Ascending aorta (tissue), 2 donors: ENCODE data around the gene YPEL1. TPM values are rescaled to one million over a fixed set of nuclear protein-coding genes. Genes with fewer than 3 reads are reported as not detected.

Source experiments
- DNase-seq, 2 donors: peaks; one replicate each; pipeline ENCODE4 v3.0.0-alpha.2; 2019; ENCODE audit warnings: low spot score in 2 of 2
- H3K27ac ChIP-seq, 2 donors: fragments of 200-600 bp; sonication (generic); one replicate each; pipeline ENCODE4 v1.5.1; 2016 to 2017; ENCODE audit warnings: mild to moderate bottlenecking in 1 of 2
- H3K27me3 ChIP-seq: fragments of 200-600 bp; sonication (generic); one replicate; pipeline ENCODE4 v1.5.1; 2017
- H3K36me3 ChIP-seq, 2 donors: fragments of 200-600 bp; sonication (generic); one replicate each; pipeline ENCODE4 v1.5.1; 2016
- H3K4me1 ChIP-seq, 2 donors: fragments of 200-600 bp; sonication (generic); one replicate each; pipeline ENCODE4 v1.5.1; 2016 to 2017; ENCODE audit warnings: mild to moderate bottlenecking in 1 of 2
- H3K4me3 ChIP-seq, 2 donors: fragments of 200-600 bp; sonication (generic); one replicate each; pipeline ENCODE4 v1.5.1; 2016 to 2017; ENCODE audit warnings: mild to moderate bottlenecking in 1 of 2
- H3K9me3 ChIP-seq, 2 donors: fragments of 200-600 bp; sonication (generic); one replicate each; pipeline ENCODE4 v1.5.1; 2016
- intact Hi-C: fragments of 100-400 bp; cut with DNase I; formaldehyde crosslinking; loops from one replicate; pipeline ENCODE4 v1.15.1; 2023
- total RNA-seq: library from RNA; depleted of rRNA; stranded (reverse); fragments of >200 nt; gene quantifications from one replicate; pipeline ENCODE4 v1.1.0, GENCODE V29; 2016
- TF ChIP-seq, protein P1 (sequence below), 3 experiments: fragments of 200-600 bp in 2 of 3; fragments of 450-650 bp in 1 of 3; sonication (generic) in 2 of 3; IDR thresholded peaks; one replicate each; pipeline ENCODE4 v1.5.1; 2016 to 2019; ENCODE audit warnings: antibody characterized with exemption in 3 of 3, mild to moderate bottlenecking in 1 of 3, moderate library complexity in 1 of 3

The YPEL1 gene
- total RNA-seq, 1 donor from 2014 or later, result 1.1 TPM

DNA sequence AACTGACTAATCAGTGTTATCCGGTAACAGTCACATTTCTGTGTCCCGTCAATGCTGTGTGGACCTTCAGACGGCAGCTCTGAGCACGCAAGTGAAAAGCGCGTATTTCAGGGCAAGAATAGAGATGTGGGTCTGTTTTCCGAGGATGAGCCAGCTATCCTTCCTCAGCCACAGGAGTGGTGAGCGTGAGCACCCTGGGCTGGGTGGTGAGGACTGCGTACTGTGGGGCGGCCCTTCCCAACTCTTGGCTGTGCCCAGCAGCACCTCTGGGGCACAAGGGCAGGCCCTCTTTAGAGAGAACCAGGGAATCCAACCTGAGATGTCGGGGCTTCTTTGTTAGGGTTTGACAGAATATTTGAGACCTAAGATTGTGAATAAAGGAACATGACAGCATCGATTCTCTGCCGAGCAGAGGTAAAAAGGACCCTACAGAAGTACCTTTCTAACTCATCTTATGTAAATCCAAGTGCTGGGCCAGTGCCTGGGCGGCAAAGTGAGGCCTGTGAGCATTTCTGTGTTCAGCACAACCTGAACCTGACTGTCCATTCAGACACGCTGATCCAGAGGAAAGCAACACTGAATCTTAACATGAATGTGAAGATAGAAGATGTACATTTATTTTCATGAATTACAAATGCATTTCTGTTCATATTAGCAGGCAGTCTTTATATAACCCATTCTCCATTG, 26.5 kb upstream of the YPEL1 start:
- intact Hi-C loops, result no loop called here
- H3K36me3 ChIP-seq, result peaks cover 61 to 70% of the 10 kb centered on the region in 2 donors

DNA sequence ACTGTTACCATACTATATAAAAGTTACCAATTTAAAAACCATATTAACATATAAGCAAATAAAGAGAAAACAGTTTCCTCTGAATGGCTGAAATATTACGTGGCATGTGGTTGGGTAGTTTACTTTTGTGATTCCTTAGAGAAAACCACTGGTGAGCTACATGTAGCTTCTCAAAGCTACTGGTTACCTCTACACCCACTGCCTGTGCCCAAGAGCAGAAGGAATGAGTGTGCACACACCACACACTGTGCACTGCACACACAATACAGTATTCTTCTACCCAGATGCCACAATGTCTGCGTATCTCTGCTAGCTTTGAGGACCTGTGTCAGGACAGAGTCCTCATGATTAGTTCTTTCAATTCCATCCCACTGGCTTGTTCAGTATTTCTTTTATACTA, 25.5 kb upstream of the YPEL1 start:
- H3K27ac ChIP-seq, result no peak overlapping the region
- no peaks in the 10 kb centered on the region for H3K9me3 ChIP-seq
- DNase-seq, result no peak
- intact Hi-C loops, result no loop called here
- TF ChIP-seq, protein P1, sequence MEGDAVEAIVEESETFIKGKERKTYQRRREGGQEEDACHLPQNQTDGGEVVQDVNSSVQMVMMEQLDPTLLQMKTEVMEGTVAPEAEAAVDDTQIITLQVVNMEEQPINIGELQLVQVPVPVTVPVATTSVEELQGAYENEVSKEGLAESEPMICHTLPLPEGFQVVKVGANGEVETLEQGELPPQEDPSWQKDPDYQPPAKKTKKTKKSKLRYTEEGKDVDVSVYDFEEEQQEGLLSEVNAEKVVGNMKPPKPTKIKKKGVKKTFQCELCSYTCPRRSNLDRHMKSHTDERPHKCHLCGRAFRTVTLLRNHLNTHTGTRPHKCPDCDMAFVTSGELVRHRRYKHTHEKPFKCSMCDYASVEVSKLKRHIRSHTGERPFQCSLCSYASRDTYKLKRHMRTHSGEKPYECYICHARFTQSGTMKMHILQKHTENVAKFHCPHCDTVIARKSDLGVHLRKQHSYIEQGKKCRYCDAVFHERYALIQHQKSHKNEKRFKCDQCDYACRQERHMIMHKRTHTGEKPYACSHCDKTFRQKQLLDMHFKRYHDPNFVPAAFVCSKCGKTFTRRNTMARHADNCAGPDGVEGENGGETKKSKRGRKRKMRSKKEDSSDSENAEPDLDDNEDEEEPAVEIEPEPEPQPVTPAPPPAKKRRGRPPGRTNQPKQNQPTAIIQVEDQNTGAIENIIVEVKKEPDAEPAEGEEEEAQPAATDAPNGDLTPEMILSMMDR (IDR thresholded peaks at IDR 0.05), result no peak
- no peaks in the 10 kb centered on the region for H3K4me1 ChIP-seq
- H3K4me3 ChIP-seq, result no peak overlapping the region
- H3K36me3 ChIP-seq, result peaks cover 50 to 60% of the 10 kb centered on the region in 2 donors
- H3K27me3 ChIP-seq, result no peaks in the 10 kb centered on the region

More for the DNA sequence above, 26.5 kb upstream of the YPEL1 start:
- Histone ChIP-seq H3K9me3 (no peaks in the 10 kb centered on the region), H3K4me1 (no peaks in the 10 kb centered on the region), H3K27ac (peak overlapping the region in 1 of 2 donors; percentile 9), H3K4me3 (no peak overlapping the region), H3K27me3 (no peaks in the 10 kb centered on the region)
- no peak for DNase-seq
- TF ChIP-seq, protein P1 (IDR thresholded peaks at IDR 0.05), result no peak

DNA sequence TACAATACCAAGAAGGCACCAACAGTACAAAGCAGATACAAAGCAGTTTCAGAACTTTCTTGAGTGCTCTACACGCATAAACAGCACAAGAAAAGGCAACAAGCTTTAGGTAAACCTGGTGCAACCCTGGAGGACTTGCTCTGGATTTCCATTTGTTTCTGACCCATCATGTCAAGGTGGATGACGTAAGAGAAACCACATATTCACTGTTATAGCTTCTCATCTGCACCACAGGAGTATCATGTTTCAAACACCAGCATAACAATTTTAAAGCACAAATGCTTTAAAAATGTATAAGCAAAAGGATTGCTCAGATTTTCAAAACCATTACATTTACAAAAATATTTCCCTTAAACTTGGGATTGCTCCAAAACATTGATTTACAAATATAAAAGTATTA, 25.0 kb upstream of the YPEL1 start:
- intact Hi-C loops, result no loop called here
- Histone ChIP-seq H3K4me1 (peaks cover under 1% of the 10 kb centered on the region in 2 donors), H3K4me3 (no peak overlapping the region), H3K9me3 (no peaks in the 10 kb centered on the region), H3K36me3 (peaks cover 46 to 55% of the 10 kb centered on the region in 2 donors), H3K27me3 (no peaks in the 10 kb centered on the region), H3K27ac (no peak overlapping the region)
- TF ChIP-seq, protein P1 (IDR thresholded peaks at IDR 0.05), result no peak
- DNase-seq, result no peak

DNA sequence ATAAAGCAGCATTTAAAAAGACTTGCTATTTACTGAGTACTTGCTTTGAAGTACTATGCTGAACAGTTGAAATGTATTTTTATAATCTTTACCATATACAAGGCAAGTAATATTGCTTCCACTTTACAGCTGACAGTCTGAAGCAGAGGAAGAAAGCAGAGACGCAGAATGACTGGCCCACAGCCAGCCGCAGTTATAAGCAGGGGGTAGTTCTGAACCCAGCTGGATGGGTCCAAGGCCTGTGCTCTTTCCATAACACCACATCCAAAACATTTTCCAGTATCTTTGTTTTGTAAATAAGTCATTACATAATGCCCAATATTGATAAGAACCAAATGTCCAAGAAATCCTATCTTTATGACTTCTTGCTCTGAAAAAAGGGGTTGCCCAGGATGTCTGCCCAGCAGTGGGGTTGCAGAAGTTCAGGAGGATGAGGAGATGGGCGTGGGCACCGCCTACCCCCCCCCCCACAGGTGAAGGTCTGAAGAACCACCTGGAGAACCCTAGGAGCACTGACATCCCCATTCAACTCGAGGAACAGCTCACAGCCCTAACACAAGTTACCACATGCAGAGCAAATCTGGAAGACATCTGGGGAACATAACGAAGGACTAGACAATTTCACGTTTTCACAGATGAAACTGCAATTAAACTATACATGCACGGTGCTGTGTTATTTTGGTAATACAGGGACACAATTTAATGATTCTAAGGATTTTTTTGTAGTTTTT, 24.2 kb upstream of the YPEL1 start:
- peaks cover 39 to 47% of the 10 kb centered on the region in 2 donors for H3K36me3 ChIP-seq

DNA sequence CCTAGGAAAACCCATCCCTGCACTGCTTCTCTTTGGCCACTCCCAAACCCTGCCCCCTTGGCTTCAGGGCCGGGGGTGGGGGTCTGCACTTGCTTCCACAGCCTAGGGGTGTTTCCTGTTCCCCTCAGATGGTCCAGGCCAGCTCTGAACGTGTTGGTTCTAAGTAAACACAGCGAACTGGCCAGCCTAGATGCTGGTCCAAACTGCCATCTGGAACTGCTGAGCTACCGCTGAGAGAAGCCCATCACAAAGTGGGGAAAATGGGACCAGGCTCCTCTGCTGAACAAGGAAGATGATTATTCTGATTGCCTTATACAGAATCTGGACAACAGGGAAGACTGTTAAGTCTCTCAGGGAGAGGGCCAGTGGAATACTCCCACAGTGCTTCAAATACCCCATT, 23.5 kb upstream of the YPEL1 start:
- no peaks in the 10 kb centered on the region for H3K9me3 ChIP-seq
- H3K27ac ChIP-seq, result no peak overlapping the region
- no peaks in the 10 kb centered on the region for H3K27me3 ChIP-seq
- H3K4me1 ChIP-seq, result peaks cover 7 to 12% of the 10 kb centered on the region in 2 donors
- no peak for DNase-seq
- TF ChIP-seq, protein P1 (IDR thresholded peaks at IDR 0.05), result no peak
- H3K4me3 ChIP-seq, result no peak overlapping the region
- intact Hi-C loops, result no loop called here
- H3K36me3 ChIP-seq, result peaks cover 34 to 42% of the 10 kb centered on the region in 2 donors

More for the DNA sequence above, 24.2 kb upstream of the YPEL1 start:
- H3K4me1 ChIP-seq, result peaks cover 7 to 9% of the 10 kb centered on the region in 2 donors
- DNase-seq, result no peak
- no peaks in the 10 kb centered on the region for H3K27me3 ChIP-seq
- no peaks in the 10 kb centered on the region for H3K9me3 ChIP-seq
- no peak overlapping the region for H3K4me3 ChIP-seq
- intact Hi-C loops, result no loop called here
- no peak overlapping the region for H3K27ac ChIP-seq
- TF ChIP-seq, protein P1 (IDR thresholded peaks at IDR 0.05), result no peak
